GM18502 (cell line): Measurements from ENCODE around the gene TUBB2B.
"Not testable (repeated sequence)": the region's sequence is repeated elsewhere in the genome, so short reads cannot be mapped to it uniquely, and the experiment has no call there.

Experiments
- ATAC-seq: cut with Tn5 transposase; IDR thresholded peaks from one replicate; pipeline ENCODE4 v1.9.1; 2021; ENCODE audit warnings: mild to moderate bottlenecking; ENCODE audit not compliant: unreplicated experiment, poor library complexity

TUBB2B gene

DNA sequence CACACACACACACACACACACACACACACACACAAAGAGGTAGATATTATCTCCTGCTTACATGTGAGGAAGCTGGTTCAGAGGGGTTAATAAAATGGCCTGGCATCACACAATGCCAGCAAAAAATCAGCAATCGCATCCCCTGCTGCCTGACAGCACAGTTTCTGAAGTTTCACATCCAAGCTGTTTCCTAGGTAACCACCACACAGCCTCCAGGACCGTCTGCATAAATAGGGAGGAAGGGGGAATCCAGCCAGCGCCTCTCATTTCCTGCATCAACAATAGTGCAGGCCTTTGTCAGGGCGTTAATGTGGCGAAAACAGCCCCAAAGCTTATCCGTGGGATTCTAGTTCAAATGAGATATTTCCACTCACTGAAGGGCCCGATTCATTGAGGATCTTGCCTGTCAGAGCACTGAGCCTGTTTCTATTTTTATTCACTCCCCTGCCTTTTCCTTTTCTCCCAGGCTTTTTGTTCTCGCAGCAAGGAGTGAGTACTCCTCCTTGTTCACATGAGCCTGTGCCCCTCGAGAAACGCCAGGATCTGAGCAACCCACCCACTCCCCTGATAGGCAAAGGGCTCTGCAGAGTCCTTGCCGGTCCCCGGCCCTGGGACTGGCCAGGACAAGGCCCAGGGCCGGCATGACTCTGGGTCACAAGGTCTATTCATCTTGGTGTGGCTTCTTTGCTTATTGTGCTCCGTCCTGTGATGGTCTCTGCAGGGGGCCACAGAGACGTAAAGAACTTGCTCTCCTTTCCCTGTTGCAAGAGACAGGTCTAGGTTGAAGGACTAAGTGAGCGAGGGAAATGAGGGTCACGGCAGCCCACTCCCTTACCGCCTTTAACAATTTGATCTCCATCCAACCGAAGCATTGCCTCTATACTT is 32.7 kb downstream of the TUBB2B start:
- no peak for ATAC-seq

DNA sequence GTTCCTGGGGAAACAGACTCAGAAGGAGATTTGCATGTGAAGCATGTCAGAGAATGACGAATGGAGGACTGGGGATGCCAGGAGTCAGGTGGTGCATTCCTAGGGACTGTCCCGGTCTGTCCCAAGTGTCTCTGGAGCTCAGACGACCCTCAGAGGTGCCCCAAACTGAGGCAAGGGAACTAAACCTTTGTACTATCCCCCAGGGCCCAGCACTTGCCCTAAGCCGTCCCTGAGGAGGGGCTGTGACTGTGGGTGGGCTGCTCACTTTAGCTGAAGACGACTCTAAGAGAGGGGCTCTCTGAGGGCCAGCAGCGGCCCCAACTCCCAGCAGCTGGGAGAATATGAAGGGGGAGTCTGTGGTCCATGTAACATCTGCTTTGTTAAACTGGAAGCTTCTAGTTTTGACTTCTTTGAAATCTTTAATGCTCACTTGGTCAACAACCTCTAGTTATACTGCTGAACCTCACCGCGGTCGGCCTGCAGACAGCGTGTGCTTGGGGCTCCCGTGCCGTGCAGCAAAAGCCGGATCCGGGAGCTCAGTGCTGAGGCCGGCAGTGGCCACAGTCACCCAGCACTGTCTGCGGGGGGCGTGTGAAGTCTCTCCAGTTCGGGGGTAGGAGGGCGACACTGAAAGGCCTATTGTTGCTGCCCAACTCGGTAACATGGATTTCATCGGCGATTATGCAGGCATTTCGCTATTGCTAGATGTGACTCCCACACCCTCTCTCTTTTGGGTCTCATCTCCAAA is 34.2 kb downstream of the TUBB2B start:
- no peak for ATAC-seq

DNA sequence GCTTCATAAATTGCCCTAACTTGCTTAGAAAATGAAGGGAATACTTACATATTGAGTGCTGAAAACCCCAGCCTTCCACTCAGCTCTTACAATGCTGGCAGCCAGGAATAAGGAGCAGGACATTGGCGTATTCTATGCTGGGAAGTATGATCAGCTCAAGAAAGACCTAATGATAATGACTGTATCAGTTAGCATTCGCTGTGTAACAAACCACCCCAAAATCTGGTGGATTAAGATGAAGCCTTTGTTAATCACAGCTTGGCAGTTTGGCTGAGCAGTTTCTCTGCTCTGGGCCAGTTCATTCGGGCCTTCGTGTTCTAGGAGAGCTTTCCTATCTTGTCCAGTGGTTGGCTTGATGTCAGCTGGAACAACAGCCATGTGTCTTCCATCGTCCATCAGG is 36.7 kb downstream of the TUBB2B start:
- ATAC-seq = no peak

DNA sequence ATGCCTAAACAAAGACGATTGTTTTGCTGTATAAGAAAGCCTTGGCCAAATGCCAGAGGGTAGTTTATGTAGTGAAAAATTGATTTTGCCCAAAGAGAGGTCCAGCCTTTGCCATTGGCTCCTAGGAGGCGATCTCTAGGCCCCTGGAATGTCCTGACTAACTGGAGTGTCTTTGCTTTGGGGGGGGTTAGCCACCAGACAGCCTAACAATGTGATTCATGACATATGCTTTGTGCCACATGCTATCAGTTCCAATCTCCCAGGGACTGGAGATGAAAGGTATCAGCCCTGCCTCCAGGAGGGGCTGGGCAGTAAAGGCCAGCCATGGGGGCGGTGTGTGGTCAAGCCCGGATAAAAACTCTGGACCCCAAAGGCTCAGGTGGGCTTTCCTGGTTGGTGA is 37.4 kb downstream of the TUBB2B start:
- ATAC-seq = no peak

DNA sequence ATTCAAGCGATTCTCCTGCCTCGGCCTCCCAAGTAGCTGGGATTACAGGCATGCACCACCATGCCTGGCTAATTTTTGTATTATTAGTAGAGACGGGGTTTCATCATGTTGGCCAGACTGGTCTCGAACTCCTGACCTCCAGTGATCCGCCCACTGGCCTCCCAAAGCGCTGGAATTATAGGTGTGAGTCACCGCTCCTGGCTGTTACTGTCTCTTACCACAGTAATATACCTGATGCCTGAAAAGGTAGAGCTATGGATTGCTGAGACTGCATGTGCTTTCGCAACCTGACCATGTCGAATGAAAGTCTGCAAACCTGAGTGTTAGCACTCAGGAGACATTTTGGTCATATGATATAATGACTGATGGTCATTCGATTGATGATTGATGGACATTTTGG is 38.3 kb downstream of the TUBB2B start:
- not testable (repeated sequence) for ATAC-seq

DNA sequence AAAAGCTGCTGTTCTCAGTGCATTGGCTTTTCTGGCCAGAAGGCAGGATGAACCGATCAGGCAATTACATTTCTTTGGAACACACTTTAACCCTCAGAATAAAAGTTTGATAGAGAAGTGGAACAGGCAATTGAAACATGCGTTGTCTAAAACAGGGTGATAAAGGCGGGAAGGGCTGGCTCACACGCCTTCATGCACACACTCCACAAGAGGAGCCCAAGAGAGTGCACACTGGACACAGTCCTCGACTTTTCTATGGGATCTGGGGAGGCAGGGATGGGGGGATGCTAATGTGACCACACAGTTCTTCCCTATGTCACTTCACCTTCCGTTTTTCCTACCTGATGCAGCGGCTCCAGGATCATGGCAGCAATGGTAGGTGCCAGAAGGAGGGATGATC is 39.2 kb downstream of the TUBB2B start:
- ATAC-seq = no peak

DNA sequence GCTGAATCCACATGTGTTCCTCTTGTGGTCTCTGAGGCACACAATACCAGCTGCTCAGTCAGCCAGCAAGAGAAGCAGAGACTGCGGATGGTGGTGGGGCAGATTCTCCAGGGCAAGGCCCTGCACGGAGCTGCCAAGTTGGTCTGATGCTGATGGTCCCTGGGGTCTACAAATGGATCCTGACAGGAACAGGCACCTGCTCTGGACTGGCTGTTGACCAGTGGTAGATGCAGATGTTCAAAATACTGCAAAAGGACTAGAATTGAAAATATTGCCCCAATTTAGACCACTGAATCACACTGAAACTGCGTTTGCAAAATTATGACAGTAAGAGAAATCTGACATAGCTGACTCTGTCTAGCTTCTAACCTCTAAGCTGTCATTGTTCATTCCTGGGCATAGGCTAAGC is 40.5 kb downstream of the TUBB2B start:
- peak; percentile 65 for ATAC-seq

DNA sequence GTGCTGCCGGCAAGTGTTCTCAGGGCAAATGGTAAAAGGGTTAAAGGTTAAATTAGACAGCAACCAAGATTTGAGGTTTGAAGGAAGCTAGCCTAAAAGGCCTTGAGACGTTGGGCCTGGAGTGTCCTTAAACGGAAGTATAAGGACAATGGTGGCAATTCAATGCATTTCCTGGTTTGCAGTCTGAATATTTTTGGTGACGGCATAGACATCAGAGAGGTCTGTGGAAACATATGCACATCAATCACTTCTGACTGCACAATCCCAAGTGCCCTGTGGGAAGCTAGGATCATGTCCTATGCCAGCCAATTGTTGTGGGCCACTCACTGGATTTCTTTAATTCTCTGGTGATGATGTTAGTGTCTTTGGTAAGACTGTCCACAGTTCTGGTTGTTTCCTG is 44.4 kb downstream of the TUBB2B start:
- ATAC-seq = no peak

DNA sequence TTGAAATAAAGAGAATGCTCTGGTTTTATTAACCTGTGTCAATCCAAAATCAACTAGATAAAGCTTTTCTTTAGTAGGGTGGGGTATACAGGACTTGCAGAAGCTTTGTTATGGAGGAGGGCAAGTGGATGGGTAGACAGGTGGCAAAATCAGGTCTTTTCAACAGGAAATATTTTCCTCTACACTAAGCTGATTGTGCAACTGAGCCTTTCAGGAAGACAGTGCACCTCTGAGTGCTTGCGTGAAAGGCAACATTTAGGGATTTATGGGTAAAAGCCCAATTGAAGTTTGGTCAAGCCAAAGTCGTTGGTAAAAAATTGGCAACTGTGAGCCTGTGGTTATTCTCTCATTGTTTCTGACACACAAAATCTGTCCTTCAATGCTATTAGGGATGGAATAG is 46.3 kb downstream of the TUBB2B start:
- ATAC-seq = no peak

DNA sequence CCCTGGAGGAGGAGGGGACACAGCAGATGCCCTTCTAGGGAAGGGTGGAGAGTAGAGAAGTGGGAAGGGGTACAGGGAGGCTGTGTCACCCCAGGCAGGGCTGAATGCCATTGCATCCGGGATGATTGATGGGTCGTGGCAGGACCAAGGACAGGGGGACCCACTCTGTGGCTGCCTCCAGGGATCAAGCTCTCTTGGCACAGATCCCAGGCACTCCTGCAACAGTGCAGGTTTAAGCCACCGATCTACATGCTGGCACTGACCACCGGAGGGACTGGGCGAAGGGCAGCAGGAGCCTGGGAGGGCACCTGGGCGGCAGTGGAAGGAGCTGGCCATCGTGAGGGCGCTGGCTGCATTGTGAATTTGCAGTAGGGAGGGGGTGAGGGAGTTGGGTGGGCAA is 47.5 kb downstream of the TUBB2B start:
- ATAC-seq = not testable (repeated sequence)

DNA sequence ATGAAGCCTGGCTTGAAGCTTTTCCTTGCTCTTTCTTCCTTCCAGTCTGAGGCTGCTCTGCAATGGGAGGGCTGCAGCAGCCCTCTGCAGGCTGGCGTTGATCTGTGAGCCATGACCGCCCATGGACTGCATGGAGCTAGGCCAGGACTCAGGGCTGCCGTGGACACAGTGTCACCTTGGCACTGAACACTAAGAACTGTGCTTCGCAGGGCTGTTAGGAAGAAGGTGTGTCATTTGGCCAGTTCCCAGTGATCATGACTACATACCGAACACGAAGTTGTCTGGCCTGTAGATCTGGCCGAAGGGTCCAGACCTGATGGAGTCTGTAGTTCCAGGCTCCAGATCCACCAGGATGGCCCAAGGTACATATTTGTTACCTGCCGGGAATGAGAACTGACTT is 48.8 kb downstream of the TUBB2B start:
- not testable (repeated sequence) for ATAC-seq

DNA sequence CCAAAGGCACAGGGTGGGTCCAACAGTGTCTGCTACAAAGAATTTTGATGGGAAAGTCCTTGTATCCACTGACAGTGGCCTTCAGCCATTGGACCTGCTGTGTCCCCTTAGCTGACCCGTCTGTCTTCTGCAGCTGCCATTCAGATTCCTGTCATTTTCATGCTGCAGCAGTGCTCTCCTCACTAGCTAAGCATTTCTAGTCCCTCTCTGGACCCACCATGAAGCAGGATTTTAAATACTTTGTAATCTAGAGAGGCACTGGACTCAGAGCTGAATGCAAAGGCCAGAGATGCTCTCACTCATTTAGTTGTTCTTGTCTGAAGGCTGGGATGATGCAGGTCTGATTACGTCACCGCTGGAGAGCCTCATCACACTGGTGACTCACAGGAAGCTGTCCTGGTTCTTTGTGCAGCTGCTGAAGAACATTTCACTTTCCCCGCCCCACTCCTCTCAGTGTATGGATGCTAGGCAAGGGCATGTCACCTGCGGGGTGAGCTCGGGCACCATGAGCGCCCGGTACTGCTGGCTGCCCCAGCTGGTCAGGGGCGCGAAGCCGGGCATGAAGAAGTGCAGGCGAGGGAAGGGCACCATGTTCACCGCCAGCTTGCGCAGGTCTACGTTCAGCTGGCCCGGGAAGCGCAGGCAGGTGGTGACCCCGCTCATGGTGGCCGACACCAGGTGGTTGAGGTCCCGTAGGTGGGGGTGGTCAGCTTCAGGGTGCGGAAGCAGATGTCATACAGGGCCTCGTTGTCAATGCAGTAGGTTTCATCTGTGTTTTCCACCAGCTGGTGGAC is 50.7 kb downstream of the TUBB2B start:
- no peak for ATAC-seq

DNA sequence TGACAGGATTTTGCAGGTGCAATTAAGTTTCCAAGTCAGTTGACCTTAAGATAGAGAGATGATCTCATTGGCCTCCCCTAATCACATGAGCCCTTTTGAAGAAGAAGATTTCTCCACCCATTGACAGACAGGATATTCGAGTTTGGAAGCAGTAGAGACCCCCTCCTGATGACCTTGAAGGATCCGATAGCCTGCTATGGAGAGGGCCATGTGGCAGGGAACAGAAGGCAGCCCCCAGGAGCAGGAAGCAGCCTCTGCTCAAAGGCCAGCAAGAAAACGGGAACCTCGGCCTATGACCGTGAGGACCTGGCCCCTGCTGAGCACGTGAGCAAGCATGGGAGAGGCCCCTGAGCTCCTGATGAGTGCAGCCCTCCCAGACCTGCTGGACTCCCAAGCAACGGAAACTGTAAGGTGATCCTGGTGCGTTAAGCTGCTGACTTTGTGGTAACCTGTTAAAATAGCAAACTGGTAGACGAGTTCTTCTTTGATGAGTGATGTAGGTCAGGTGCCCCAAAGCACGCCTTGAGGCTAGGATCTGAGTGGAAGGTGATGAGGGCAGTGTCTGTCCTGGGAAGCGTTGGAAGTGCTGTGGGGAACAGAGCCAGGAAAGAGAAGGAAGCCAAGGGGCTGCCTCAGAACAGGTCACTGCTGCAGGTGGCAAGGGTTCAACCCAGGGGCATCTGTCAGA is 51.6 kb downstream of the TUBB2B start:
- ATAC-seq = no peak
